GM10847 (cell line): ENCODE data around the gene GLCCI1.

Experiments used
- POLR2A ChIP-seq: IDR thresholded peaks from 2 replicates; pipeline ENCODE4 v1.6.1; 2011; ENCODE audit not compliant: insufficient read length; ENCODE audit errors: extremely low read depth

The GLCCI1 gene

DNA sequence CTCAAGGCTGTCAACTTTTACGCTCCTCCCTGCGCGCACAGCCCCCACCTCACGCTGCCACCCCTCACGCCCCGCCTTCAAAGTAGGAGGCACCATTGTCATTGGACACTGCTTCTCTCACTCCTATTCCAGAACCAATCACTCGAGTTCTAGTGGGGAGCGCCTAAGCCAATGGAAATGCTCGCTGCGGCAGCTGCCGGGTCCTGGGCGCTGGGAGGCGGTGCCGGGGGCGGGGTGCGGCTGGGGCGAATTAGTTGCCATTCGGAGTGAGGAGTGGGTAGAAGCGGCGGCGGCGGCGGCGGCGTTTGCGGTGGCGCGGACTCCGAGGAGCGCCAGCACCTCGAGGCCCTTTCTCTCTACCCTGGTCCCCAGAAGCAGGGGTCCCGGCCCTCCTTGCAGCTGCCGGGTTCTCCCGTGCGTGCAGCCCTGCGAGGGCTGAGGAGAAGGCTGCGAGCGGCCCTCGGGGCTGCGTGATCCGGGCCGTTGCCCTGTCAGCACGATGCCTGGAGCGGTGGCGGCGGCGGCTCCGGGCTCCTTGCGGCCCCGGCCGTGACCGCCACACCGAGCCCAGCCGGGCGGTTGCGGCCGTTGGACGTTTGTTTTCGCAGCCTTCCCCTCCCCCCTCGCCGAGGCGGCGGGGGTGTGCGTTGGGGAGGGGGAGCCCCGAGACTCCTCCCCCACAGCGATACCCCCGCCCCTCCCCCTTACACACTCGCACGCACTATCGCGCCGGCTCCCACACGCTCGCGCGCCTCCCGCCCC lies at the start of gene GLCCI1:
Gene GLCCI1, plus strand, starts transcription at position 253 of the 762 bp plus-strand sequence. CDS start 555 bp downstream, outside the sequence.
- TF ChIP-seq POLR2A: peak; percentile 46

DNA sequence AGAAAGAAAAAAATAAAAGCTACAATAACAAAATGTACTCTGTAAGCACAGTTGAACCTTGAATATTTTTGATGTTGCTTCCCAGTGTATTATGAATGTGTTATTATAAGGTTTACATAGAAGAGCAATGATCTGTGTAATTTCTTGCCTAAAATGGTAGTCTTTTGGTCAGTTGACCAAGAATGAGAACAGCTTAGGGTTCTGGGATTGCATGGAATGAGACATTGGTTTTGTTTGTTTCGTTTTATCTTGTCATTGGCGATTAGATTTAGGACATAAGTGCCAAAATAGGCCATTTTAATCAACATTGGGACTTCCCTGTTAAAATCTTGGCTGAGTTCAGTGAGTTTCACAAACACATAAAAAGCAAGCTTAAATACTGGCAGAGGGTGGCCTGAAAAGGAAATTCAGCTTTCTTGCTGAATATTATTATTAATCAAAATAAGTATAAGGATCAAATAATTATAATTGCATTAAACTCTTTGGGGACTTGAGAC lies 49.1 kb upstream of the GLCCI1 start:
- no peak for TF ChIP-seq POLR2A

DNA sequence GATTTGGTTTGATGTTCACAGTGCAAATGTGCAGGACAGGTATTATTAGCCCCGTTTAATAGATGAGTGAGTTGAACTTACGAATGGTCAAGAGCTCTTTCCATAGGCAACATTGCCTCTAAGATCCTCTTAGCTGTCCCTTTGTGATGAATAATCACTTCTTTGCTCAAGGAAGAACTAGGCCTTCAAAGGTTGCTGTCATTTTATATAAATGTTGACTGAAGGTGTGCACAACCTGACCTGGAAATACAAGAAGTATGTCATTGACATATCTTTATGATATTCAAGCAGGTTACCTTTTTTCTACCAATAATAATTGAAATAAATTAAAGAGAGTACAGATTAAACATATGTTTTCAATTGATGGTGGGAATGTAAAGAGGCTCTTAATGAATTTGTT lies 48.5 kb upstream of the GLCCI1 start:
- TF ChIP-seq POLR2A: no peak

DNA sequence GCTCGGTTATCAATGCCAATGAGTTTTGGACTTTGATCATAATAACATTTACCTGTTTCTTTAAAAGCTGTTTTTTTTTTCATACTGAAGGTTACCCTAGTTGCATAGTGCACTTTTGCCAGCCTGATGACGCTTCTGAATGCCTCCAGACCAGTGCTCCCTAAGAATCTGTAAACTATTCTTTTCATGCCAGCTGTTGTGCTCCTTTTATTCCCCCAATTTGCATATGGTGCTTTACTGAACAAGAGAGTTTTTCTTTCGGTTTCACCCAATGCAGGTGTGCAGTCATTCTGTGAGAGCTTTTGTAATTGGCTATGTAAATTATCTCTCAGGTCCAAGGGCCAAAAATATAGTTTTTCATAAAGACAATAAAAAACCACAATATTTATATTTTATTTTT lies 48.1 kb upstream of the GLCCI1 start:
- no peak for TF ChIP-seq POLR2A

DNA sequence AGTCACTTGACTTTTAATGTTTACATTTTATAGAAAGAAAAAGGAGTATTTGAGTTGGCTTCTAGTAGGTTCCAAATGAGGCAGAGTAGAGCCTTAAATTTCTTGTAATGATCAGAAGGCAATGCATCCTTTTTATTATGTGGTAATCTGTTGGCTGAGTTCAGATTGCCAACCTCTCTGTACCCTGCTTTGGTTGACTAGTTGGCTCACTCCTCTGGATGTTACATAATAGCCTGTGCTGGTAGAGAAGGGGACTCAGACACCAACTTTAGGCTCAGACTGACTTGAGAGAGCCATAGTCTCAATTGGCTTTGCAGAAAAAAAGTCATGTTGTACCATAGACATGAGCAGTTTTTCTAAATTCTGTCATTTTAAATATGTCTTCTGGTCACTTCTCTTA lies 46.8 kb upstream of the GLCCI1 start:
- TF ChIP-seq POLR2A: no peak

DNA sequence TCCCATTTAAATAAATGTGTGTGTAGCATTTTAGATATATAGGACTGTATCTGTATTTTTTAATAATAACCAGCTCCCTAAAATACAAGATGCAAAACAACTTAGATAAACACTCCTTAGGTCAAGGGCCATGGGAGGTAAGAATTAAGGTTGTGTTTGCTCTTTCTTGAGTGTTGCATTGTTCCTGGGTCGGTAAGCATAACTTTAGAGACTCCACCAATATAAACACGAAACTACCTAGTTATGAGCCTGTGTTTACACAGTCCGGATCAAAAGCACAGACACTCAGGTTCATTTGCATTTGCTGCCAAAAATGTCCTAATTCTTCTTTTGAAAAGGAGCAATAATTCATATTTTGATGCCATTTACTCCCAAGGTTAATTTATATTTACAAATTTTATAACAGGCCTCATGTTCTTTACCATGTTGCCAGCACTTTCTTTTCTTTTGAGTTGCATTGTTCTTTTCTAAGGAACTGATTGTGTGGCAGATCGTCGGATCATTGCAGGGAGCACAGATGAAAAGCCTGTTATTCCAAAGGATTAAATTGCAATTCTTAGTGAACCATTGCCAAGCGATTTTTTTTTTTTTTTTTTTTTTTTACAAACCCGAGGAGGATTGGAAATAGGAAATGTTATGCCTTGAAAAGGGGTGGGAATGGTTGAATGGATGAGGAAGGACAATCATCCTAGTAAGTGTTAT lies 45.8 kb upstream of the GLCCI1 start:
- no peak for TF ChIP-seq POLR2A

DNA sequence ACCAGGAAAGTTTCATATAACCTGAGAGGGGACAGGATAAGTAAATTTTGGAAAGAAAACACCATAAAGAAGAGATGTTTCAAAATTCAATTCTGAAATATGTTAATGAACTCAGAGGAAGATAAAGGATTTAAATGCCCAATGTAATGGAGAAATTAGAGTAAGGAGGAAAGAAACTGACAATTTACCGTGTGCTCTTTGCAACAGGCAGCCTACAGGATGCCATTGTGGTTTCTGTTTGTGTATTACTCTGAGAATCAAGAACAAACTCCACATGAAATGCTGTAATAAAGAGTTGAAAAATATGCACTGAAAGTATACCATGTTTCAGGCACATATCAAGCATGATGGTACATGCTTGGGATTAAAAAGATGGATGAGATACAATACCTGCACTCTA lies 44.8 kb upstream of the GLCCI1 start:
- TF ChIP-seq POLR2A: no peak

DNA sequence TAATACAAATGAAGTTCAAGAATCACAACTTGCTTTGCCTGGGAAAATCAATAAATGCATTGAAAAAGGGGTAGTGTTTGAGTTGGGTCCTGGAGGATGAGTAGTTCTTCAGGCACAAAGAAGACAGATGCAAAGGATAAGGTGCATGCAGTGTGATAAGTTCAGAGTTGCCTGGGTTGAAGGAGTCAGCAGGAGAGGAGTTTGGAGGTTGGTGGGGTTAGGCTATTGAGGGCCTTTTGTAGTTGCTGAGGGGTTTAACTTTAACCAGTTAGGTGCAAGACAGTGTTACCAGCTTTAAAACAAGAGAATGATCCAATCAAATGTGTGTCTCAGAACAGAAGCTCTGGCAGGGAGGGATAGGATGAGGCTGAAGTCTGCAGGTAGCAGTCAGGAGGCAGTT lies 44.3 kb upstream of the GLCCI1 start:
- TF ChIP-seq POLR2A: no peak

DNA sequence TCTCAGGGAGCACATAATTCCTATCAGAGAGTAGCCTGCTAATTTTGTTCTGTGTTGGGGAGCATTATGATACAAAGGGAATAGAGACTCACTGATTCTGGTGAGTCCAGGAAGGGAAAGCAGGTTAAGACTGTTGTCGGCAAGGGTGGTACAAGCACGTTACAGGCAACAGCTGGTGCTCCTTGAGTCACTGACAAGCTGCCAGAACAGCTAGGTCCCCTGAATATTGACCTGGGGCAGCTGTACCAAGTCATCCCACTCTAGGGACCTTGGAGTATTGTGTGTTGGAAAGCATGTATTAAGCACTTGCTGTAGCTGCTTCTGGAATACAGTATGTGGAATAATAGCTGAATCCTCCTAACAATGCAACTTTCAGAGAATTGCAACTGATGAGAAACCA lies 37.0 kb upstream of the GLCCI1 start:
- no peak for TF ChIP-seq POLR2A

DNA sequence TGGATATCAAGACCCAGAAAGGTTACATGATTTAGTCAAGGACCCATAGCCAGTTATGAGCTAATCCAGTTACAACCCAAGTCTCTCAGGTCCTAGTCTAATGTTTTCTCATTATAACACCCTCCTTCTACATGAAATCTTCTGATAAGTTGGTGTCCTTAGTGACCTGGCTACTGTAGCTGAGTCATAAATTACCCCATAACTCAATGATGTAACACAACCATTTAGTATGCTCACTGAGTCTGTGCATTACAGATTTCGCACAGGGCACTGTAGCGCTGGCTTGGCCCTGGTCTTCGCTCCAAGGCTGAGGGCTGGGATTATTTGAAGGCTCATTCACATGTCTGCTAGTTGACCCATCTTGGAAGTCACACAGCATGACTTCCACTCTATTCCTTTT lies 36.0 kb upstream of the GLCCI1 start:
- TF ChIP-seq POLR2A: no peak

DNA sequence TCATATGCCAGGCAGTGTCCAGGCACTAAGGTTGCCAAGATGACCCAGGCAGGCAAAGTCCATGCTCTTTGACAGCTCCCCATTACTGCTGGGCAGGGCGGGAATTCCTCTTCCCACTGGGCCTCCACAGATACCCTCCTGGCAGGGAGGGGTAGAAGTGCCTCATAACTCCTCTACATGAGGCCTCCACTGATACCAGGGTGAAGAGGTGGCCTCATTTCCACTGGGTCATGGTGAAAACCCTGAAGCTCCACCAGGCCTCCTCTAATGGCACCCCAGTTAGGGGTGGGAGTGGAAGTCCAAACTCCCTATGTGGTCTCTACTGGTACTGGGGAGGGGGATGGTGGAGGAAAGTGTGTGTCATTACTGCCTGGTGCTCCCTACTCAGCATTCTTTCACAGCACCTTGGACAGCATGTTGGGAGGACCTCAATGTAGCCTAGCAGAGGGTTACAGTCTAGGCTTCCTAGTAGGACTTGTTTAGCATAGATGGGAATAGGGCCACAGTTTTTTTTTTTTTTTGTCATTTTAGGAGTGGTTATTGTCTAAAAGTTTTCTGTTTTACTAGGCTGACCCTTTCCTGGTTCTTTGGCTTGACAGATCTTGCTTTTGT lies 34.6 kb upstream of the GLCCI1 start:
- TF ChIP-seq POLR2A: no peak

DNA sequence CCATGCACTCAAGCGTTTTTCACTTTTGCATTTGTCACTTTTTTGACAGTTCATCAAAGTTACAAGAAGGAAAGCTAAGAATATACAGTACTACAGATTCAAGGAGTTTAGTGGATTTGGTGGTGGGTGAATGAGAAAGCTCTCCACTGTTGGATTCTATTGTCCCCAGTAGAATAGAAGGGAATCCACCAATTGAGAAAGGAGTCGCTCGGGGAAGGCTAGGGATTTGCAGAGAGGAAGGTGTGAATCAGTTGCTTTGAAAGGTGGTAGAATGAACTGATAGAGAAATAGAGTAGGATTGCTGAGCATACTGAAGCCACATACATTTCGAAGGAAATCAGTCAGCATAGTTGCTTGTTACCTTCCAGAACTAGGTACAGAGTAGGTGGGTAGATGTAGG lies 33.7 kb upstream of the GLCCI1 start:
- TF ChIP-seq POLR2A: no peak

DNA sequence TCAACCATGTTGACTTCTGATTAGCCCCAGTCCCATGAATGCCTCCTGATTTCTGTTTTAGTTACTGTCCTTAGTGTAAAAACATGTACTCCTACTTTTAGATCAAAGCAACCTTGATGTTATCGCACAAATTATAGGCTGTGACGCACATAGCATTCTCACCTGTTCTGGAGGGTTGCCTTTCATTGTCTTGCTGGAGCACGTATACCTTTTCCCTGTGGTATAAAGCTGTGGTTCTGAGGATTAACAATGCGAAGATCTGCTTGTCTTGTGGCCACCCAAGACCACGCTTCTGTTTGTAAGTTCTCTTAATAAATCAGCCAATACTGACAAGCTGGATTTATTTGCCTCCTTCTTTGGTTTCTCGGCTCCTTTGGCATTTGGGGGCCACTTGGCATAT lies 30.1 kb upstream of the GLCCI1 start:
- no peak for TF ChIP-seq POLR2A

DNA sequence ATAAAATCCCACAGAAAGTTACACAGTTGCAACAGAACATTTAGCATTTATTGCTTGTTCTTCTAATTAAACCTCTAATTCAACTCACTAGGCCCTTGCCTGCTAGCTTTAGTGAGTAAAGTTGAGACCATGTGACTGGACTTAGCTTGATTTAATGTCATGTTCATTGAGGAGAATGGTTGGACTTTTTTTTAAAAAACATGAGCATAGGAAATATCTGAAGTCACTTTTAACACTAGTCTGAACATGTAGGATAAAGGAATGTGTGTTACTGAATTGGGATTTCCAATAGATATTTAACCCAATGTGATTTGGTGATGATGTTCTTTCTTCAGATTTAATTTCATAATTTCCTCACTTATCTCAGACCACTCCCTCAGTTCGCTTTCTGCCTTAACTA lies 24.6 kb upstream of the GLCCI1 start:
- TF ChIP-seq POLR2A: no peak

DNA sequence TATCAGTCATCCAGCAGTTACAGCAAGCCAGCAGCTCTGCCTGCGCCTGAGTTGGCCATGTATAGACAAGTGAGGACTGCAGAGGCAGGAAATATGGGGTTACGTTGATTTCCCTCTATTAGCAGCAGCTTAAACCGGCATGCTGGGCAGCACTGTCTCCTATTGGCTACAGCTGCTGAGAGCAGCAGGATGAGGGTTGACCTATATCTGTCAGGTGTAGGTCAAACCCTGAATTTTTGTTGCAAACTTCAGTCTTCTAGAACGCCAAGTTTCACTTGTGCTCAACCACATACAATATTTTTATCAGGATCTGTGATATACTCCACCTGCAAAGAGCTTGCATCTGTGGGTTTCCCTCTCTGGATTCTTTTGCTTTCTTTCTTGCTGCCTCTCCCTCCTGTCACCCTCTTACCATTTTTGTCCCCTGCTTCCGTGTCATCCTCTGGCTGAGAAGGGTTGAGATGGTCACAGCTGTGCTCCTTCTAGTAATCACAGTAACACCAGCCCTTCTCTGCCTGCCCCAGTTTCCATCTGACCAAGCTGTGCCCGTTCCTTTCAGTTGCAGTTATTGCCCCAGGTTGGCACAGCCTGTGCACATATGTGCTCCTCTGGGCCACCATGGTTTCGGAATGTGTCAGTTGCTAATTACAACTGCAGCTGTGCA lies 23.8 kb upstream of the GLCCI1 start:
- no peak for TF ChIP-seq POLR2A

DNA sequence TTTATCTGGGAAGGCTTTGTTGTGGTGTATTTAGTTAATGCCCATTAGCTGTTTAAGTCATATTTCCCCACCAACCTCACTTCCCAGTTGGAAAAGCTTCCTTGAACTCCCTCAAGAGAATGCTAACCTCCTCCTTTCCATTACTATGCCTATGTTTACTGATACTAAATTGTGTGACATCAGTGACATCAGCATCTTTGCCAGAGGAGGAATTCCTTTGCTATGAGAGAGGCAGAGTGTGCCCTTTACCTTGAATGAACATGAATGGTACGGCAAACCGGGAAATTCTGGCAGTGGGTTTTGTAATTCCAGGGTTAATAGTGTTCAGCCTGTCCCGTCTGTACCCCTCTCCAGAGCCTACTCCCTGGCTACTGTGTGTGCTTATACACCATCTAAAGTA lies 22.1 kb upstream of the GLCCI1 start:
- TF ChIP-seq POLR2A: no peak
